CD4-positive, CD25-positive, alpha-beta regulatory T cell (primary cell): Measurements from ENCODE around the gene EYA2. TPM values are rescaled to one million over a fixed set of nuclear protein-coding genes. Genes with fewer than 3 reads are reported as not detected.

Experiments used
- ATAC-seq, 2 donors: fragments of 150-1000 bp; cut with Tn5 transposase; one replicate each; pipeline ENCODE4 v1.10.0; 2021; ENCODE audit warnings: low read depth in 2 of 2, moderate number of reproducible peaks in 2 of 2, moderate library complexity in 1 of 2
- DNase-seq, 3 donors: peaks; one replicate each; pipeline versions ENCODE4 v3.0.0 to v3.0.0-alpha.2; 2012 to 2022; ENCODE audit warnings: mixed read lengths in 1 of 3
- H3K27ac ChIP-seq: one replicate; pipeline ENCODE4 v1.7.0; 2013; ENCODE audit warnings: mild to moderate bottlenecking, low read length; ENCODE audit not compliant: insufficient read depth, poor library complexity, severe bottlenecking
- H3K27me3 ChIP-seq: one replicate; pipeline ENCODE4 v1.7.0; 2013; ENCODE audit warnings: low read length; ENCODE audit not compliant: control insufficient read depth, insufficient read depth
- H3K36me3 ChIP-seq: one replicate; pipeline ENCODE4 v1.7.0; 2013; ENCODE audit warnings: mild to moderate bottlenecking, low read length, moderate library complexity; ENCODE audit not compliant: control insufficient read depth, insufficient read depth
- H3K4me1 ChIP-seq: 2 replicates; pipeline ENCODE4 v1.7.0; 2013; ENCODE audit warnings: mild to moderate bottlenecking, low read length; ENCODE audit not compliant: insufficient read depth, control insufficient read depth, poor library complexity, severe bottlenecking
- H3K4me3 ChIP-seq: one replicate; pipeline ENCODE4 v1.7.0; 2013; ENCODE audit warnings: low read depth, mild to moderate bottlenecking, low read length, moderate library complexity
- H3K9me3 ChIP-seq, 2 experiments: 1 replicate in 1 of 2; 2 replicates in 1 of 2; pipeline ENCODE4 v1.7.0; 2013; ENCODE audit warnings: low read length in 2 of 2, mild to moderate bottlenecking in 1 of 2, moderate library complexity in 1 of 2; ENCODE audit not compliant: control insufficient read depth in 2 of 2
- H3K27ac Mint-ChIP-seq, 3 donors: one replicate each; pipeline ENCODE4 v1.8.0; 2020 to 2022; ENCODE audit warnings: mild to moderate bottlenecking in 3 of 3, mixed read lengths in 3 of 3, moderate library complexity in 2 of 3
- H3K27me3 Mint-ChIP-seq: one replicate; pipeline ENCODE4 v1.8.0; 2022; ENCODE audit warnings: mild to moderate bottlenecking, mixed read lengths
- H3K36me3 Mint-ChIP-seq: one replicate; pipeline ENCODE4 v1.8.0; 2020; ENCODE audit warnings: mixed read lengths
- H3K4me1 Mint-ChIP-seq, 4 donors: one replicate each; pipeline ENCODE4 v1.8.0; 2020 to 2022; ENCODE audit warnings: mixed read lengths in 4 of 4, mild to moderate bottlenecking in 1 of 4
- H3K4me3 Mint-ChIP-seq, 4 donors: one replicate each; pipeline ENCODE4 v1.8.0; 2020 to 2022; ENCODE audit warnings: mild to moderate bottlenecking in 4 of 4, mixed read lengths in 4 of 4, moderate library complexity in 3 of 4
- H3K9me3 Mint-ChIP-seq, 7 donors: one replicate each; pipeline ENCODE4 v1.8.0; 2020 to 2022; ENCODE audit warnings: mixed read lengths in 7 of 7, mild to moderate bottlenecking in 3 of 7, moderate library complexity in 2 of 7
- polyA plus RNA-seq, 4 donors: library from polyadenylated mRNA; unstranded; fragments of 300-500 nt; fragmentation: Illumina TruSeq; gene quantifications; one replicate each; pipeline ENCODE4 v1.2.3, GENCODE V29; 2021
- total RNA-seq: library from RNA; stranded (reverse); gene quantifications from one replicate; pipeline ENCODE4 v1.2.3, GENCODE V29; 2022

Gene EYA2
- total and polyA plus RNA-seq, 5 donors from 2014 or later: not detected

DNA sequence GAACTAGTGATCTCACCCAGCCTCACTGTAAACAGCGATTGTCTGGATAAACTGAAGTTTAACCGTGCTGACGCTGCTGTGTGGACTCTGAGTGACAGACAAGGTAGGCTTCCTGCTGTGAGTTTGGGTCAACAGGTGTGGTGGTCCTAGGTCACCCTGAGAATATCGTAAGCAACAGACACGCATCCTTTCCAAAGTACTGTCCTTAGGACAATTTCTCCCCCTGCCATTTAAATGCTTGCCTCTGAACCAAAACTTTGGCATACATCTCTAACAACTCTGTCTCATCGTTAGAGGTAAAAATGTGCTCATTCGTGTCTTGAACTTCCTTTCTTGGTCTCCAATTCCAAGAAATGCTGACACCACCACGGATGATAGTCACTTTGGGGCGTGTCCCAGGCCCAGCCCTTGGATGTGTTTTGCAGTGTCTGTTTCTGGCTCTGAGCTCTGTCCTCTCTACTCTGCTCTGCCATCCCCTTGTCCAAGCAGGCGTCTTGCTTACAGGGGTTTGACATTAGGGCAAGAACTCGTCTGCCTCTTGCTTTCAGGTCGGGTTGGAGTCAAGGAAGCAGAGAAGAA, 95.5 kb downstream of the EYA2 start:
- no peaks in the 10 kb centered on the region for H3K36me3 ChIP-seq
- peaks cover 0 to 6% (median 0%) of the 10 kb centered on the region in 7 donors for H3K9me3 Mint-ChIP-seq
- peak; percentile 30 to 38 for ATAC-seq
- no peak overlapping the region for H3K27ac ChIP-seq
- H3K27me3 ChIP-seq: peaks cover 2% of the 10 kb centered on the region
- no peaks in the 10 kb centered on the region for H3K36me3 Mint-ChIP-seq
- H3K9me3 ChIP-seq: no peaks in the 10 kb centered on the region
- peaks cover 13% of the 10 kb centered on the region for H3K4me1 ChIP-seq
- H3K4me3 Mint-ChIP-seq: no peak overlapping the region
- no peak overlapping the region for H3K27ac Mint-ChIP-seq
- peaks cover 10 to 21% (median 16%) of the 10 kb centered on the region in 4 donors for H3K4me1 Mint-ChIP-seq
- peak in 1 of 3 donors; percentile 94 for DNase-seq
- H3K4me3 ChIP-seq: no peak overlapping the region
- peaks cover 7% of the 10 kb centered on the region for H3K27me3 Mint-ChIP-seq

DNA sequence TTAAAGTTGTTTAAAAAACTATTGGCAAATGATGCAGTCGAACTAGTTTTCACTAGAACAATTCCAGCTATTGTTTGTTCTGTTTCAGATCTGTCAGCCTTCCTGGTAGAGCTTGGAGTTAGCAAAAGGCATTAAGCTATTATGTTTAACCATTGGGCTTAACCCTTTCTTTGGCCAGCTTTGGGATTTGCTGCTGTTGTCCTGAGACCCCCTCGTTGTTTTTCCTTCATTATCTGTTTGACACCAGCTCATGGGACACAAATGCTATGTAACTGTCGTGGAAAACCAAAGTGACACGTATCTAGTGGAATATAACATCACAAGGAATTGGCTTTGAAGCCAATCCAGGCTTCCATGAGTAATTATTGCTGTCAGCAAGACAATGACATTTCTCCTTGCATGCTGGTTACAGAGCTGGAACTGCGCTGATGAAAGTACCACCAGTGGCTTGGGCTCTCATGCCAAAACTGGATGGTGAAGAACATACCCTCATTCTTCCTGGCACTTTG, 96.0 kb downstream of the EYA2 start:
- DNase-seq: no peak
- Mint-ChIP-seq H3K4me3 (no peak overlapping the region), H3K27me3 (peaks cover 7% of the 10 kb centered on the region), H3K27ac (no peak overlapping the region), H3K9me3 (peaks cover 0 to 5% (median 0%) of the 10 kb centered on the region in 7 donors), H3K4me1 (peaks cover 10 to 21% (median 16%) of the 10 kb centered on the region in 4 donors), H3K36me3 (no peaks in the 10 kb centered on the region)
- Histone ChIP-seq H3K4me1 (peaks cover 13% of the 10 kb centered on the region), H3K9me3 (no peaks in the 10 kb centered on the region), H3K27ac (no peak overlapping the region), H3K36me3 (no peaks in the 10 kb centered on the region), H3K27me3 (peaks cover 2% of the 10 kb centered on the region), H3K4me3 (no peak overlapping the region)
- ATAC-seq: no peak

DNA sequence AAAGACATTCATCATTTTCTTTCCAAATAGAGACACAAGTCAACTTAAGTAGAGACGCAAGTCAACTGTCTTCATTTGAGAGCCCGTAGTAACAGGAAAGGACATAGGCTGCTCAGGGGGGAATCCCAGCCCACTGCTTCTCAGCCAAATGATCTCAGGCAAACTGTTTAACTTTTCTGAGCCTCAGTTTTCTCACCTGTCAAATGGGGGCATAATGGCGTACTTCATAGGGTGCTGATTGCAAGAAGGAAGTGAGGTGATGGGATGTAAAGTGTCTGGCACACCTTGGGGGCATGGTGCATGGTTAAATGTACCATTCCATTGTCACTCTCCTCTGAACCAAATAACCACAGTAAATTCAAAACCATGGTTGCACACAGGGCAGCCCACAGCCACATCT, 96.5 kb downstream of the EYA2 start:
- no peak overlapping the region for H3K27ac ChIP-seq
- H3K27ac Mint-ChIP-seq: no peak overlapping the region

DNA sequence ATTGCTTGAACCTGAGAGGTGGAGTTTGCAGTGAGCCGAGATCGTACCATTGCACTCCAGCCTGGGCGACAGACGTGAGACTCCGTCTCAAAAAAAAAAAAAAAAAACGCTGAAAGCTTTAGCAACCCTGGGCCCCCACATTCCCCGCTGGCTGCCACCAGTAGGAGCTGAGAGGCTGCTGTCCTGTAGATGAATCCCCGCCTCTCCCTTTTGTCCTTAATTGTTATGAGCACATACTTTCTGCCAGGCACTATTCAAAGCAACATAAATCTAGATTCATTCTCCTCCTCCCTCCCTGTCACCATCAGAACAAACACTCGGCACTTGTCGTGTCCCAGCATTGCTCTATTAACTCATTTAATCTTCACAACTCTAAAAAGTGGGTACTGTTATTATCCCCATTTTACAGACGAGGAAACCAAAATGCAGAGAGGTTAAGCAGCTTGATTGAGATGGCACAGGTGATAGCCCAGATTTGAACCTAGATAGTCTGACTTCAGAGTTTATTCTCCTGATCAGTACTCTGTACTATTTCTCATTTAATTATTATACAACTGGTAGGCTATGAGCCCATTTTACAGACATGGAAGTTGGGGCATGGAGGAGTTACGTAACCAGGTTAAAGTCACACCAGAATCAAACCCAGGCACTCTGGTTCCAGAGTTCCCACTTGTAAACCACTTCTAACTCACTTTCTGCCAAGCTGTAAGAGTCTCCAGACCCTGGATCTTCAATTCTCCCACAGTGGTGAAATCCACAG, 97.4 kb downstream of the EYA2 start:
- Mint-ChIP-seq H3K27me3 (peaks cover 7% of the 10 kb centered on the region), H3K4me3 (no peak overlapping the region), H3K9me3 (peaks cover 0 to 5% (median 0%) of the 10 kb centered on the region in 7 donors), H3K4me1 (peaks cover 10 to 21% (median 16%) of the 10 kb centered on the region in 4 donors), H3K36me3 (no peaks in the 10 kb centered on the region), H3K27ac (peak overlapping the region; percentile 30 to 69 (median 48))
- no peak overlapping the region for H3K27ac ChIP-seq
- H3K9me3 ChIP-seq: no peaks in the 10 kb centered on the region
- H3K4me3 ChIP-seq: no peak overlapping the region
- no peaks in the 10 kb centered on the region for H3K36me3 ChIP-seq
- H3K4me1 ChIP-seq: peaks cover 13% of the 10 kb centered on the region
- peaks cover 2% of the 10 kb centered on the region for H3K27me3 ChIP-seq
- DNase-seq (no peak), ATAC-seq (no peak)

More for the DNA sequence above, 96.5 kb downstream of the EYA2 start:
- peaks cover 13% of the 10 kb centered on the region for H3K4me1 ChIP-seq
- H3K9me3 Mint-ChIP-seq: peaks cover 0 to 5% (median 0%) of the 10 kb centered on the region in 7 donors
- no peaks in the 10 kb centered on the region for H3K36me3 Mint-ChIP-seq
- peaks cover 2% of the 10 kb centered on the region for H3K27me3 ChIP-seq
- H3K4me1 Mint-ChIP-seq: peaks cover 10 to 21% (median 16%) of the 10 kb centered on the region in 4 donors
- H3K9me3 ChIP-seq: no peaks in the 10 kb centered on the region
- no peak for ATAC-seq
- H3K36me3 ChIP-seq: no peaks in the 10 kb centered on the region
- no peak overlapping the region for H3K4me3 Mint-ChIP-seq
- H3K4me3 ChIP-seq: no peak overlapping the region
- peaks cover 7% of the 10 kb centered on the region for H3K27me3 Mint-ChIP-seq
- no peak for DNase-seq

DNA sequence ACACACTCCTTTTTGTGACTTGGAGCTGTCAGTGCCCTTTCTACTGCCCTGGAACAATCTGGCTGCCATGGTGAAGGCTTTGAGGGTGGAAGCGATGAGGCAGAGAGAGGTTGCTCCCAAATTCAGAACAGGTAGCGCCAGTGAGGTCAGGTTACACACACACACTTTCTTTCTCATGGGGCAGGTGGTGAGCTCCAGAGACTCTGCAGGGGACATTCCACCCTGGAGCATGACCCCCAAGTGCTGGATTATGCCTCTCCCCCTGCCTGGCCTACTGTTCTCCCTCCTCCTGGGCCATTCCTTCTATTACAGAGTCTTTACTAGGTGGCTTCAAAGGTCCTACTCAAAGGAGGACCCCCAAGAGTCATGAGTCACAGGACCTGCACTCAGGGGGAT, 98.0 kb downstream of the EYA2 start:
- Mint-ChIP-seq H3K36me3 (no peaks in the 10 kb centered on the region), H3K4me1 (peaks cover 10 to 21% (median 16%) of the 10 kb centered on the region in 4 donors), H3K27ac (peak overlapping the region in 1 of 3 donors; percentile 48), H3K9me3 (peaks cover 0 to 5% (median 0%) of the 10 kb centered on the region in 7 donors), H3K4me3 (no peak overlapping the region), H3K27me3 (peaks cover 7% of the 10 kb centered on the region)
- no peaks in the 10 kb centered on the region for H3K9me3 ChIP-seq
- peaks cover 13% of the 10 kb centered on the region for H3K4me1 ChIP-seq
- H3K36me3 ChIP-seq: no peaks in the 10 kb centered on the region
- no peak for ATAC-seq
- peaks cover 3% of the 10 kb centered on the region for H3K27me3 ChIP-seq
- H3K27ac ChIP-seq: no peak overlapping the region
- no peak overlapping the region for H3K4me3 ChIP-seq
- no peak for DNase-seq

DNA sequence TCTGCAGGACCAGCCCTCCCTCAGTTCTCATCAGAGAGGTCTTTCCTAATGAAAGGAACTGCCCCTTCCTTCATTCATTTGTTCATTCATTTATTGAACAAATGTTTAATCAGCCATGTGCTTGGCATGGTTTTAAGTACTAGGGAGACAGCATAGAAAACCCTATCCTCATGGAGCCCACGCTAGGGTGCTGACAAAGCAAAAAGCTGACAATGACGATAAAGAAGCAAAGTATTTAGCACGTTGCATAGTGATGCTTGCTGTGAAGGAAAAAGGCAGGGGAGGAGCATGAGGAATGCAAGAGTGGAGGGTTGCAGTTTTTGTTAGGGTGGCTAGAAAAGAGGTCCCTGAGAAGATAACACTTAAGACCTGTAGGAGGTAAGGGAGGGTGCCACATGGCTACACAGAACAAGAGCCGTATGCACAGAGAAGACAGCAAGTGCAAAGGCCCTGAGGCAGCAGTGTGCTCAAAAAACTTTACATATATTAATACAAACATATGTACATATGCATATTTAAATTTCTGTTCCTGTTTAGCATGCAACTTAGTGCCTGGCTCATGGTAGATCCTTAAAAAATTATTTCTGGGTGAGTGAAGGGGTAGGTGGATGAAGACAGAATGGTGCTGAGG, 98.9 kb downstream of the EYA2 start:
- ATAC-seq: no peak
- no peak for DNase-seq
- peak overlapping the region; percentile 37 for H3K27ac ChIP-seq
- peaks cover 7% of the 10 kb centered on the region for H3K27me3 Mint-ChIP-seq
- H3K27ac Mint-ChIP-seq: peak overlapping the region; percentile 37 to 91 (median 83)
- no peaks in the 10 kb centered on the region for H3K36me3 Mint-ChIP-seq
- peaks cover 0 to 5% (median 0%) of the 10 kb centered on the region in 7 donors for H3K9me3 Mint-ChIP-seq
- H3K36me3 ChIP-seq: no peaks in the 10 kb centered on the region
- no peak overlapping the region for H3K4me3 ChIP-seq
- H3K9me3 ChIP-seq: no peaks in the 10 kb centered on the region
- peak overlapping the region in 2 of 4 donors; percentile 10 to 83 for H3K4me3 Mint-ChIP-seq
- H3K4me1 ChIP-seq: peaks cover 13% of the 10 kb centered on the region
- H3K27me3 ChIP-seq: peaks cover 2% of the 10 kb centered on the region
- peaks cover 10 to 21% (median 16%) of the 10 kb centered on the region in 4 donors for H3K4me1 Mint-ChIP-seq

- Histone ChIP-seq H3K36me3 (no peaks in the 10 kb centered on the region), H3K9me3 (no peaks in the 10 kb centered on the region), H3K4me1 (peaks cover 13% of the 10 kb centered on the region), H3K4me3 (peak overlapping the region; percentile 80), H3K27ac (peak overlapping the region; percentile 37), H3K27me3 (peaks cover 2% of the 10 kb centered on the region)
- Mint-ChIP-seq H3K27ac (peak overlapping the region; percentile 8 to 92 (median 91)), H3K9me3 (peaks cover 0 to 5% (median 0%) of the 10 kb centered on the region in 7 donors), H3K4me1 (peaks cover 10 to 21% (median 16%) of the 10 kb centered on the region in 4 donors), H3K4me3 (peak overlapping the region; percentile 57 to 87 (median 85)), H3K36me3 (no peaks in the 10 kb centered on the region), H3K27me3 (peaks cover 10% of the 10 kb centered on the region)
- ATAC-seq: peak; percentile 81 to 83
- peak in 2 of 3 donors; percentile 39 to 93 for DNase-seq
These were observed 99.7 kb downstream of the EYA2 start for GRCh38 chr20:46994341-46994740.
